ENCODE data around the gene NOTCH3.

Gene NOTCH3

GRCh38 chr19:15195371-15196334, 5.1 kb downstream of the NOTCH3 start:
- DNase-seq: peak; percentile 79

- peak; percentile 60 for DNase-seq
Observed at GRCh38 chr19:15194938-15195337, 5.9 kb downstream of the NOTCH3 start.

- no peak for DNase-seq
Observed at GRCh38 chr19:15191982-15192381, 8.8 kb downstream of the NOTCH3 start.

GRCh38 chr19:15191514-15191913, 9.3 kb downstream of the NOTCH3 start:
- DNase-seq: no peak

GRCh38 chr19:15188851-15189250, 11.9 kb downstream of the NOTCH3 start:
- DNase-seq: no peak

GRCh38 chr19:15187026-15188007, 13.5 kb downstream of the NOTCH3 start:
- DNase-seq: no peak

GRCh38 chr19:15185188-15185587, 15.6 kb downstream of the NOTCH3 start:
- DNase-seq: no peak

GRCh38 chr19:15184776-15185175, 16.0 kb downstream of the NOTCH3 start:
- DNase-seq: no peak

- no peak for DNase-seq
Observed at GRCh38 chr19:15181394-15181793, 19.4 kb downstream of the NOTCH3 start.

- no peak for DNase-seq
Observed at GRCh38 chr19:15180451-15181390, 20.1 kb downstream of the NOTCH3 start.

- DNase-seq: no peak
Observed at GRCh38 chr19:15178629-15179308, 22.0 kb downstream of the NOTCH3 start.

GRCh38 chr19:15177269-15178116, 23.3 kb downstream of the NOTCH3 start:
- peak; percentile 89 for DNase-seq

- DNase-seq: no peak
Observed at GRCh38 chr19:15175609-15176008, 25.2 kb downstream of the NOTCH3 start.

GRCh38 chr19:15173746-15174404, 26.9 kb downstream of the NOTCH3 start:
- no peak for DNase-seq

GRCh38 chr19:15170345-15170744, 30.4 kb downstream of the NOTCH3 start:
- DNase-seq: no peak

- no peak for DNase-seq
Observed at GRCh38 chr19:15169541-15170285, 31.1 kb downstream of the NOTCH3 start.

GRCh38 chr19:15166700-15167099, 34.1 kb downstream of the NOTCH3 start:
- no peak for DNase-seq

- no peak for DNase-seq
Observed at GRCh38 chr19:15161028-15161984, 39.5 kb downstream of the NOTCH3 start.
